HepG2 (cell line): ENCODE results near the gene DAB1.

Experiments used
- CTCF ChIP-seq: sonication (generic); formaldehyde crosslinking; IDR thresholded peaks from 2 replicates; pipeline ENCODE4 v1.5.0; 2020; ENCODE audit warnings: mild to moderate bottlenecking, missing genetic modification reagents, moderate library complexity
- EP300 ChIP-seq, 3 experiments: sonication (generic) in 1 of 3; formaldehyde crosslinking in 1 of 3; IDR thresholded peaks; 2 replicates each; pipeline versions ENCODE4 v1.5.1 to v1.6.1; 2011 to 2020; ENCODE audit warnings: low read depth in 2 of 3, low read length in 2 of 3, borderline replicate concordance in 1 of 3, improper control_type of control experiment in 1 of 3, mild to moderate bottlenecking in 1 of 3, missing genetic modification reagents in 1 of 3, moderate library complexity in 1 of 3
- EZH2 ChIP-seq: conservative IDR thresholded peaks from 2 replicates; pipeline ENCODE4 v1.6.1; 2012; ENCODE audit warnings: mild to moderate bottlenecking, low read depth, low read length, moderate library complexity
- GATA4 ChIP-seq: sonication (generic); IDR thresholded peaks from 2 replicates; pipeline ENCODE4 v1.6.1; 2016; ENCODE audit warnings: antibody characterized with exemption, low read depth, borderline replicate concordance
- JARID2 ChIP-seq: sonication (generic); formaldehyde crosslinking; IDR thresholded peaks from 2 replicates; pipeline ENCODE4 v1.8.1; 2023; ENCODE audit warnings: missing genetic modification reagents, inconsistent platforms; ENCODE audit not compliant: insufficient replicate concordance
- NFE2L2 ChIP-seq: fragments of 150-350 bp; IDR thresholded peaks from 2 replicates; pipeline ENCODE4 v1.6.1; 2014; ENCODE audit warnings: low read length
- POLR2A ChIP-seq, 2 experiments: IDR thresholded peaks; 2 replicates each; pipeline ENCODE4 v1.6.1; 2011; ENCODE audit warnings: low read depth in 2 of 2, low read length in 2 of 2, mild to moderate bottlenecking in 1 of 2, moderate library complexity in 1 of 2; ENCODE audit not compliant: insufficient read depth in 1 of 2
- POLR2AphosphoS2 ChIP-seq: IDR thresholded peaks from 2 replicates; pipeline ENCODE4 v1.6.1; 2011; ENCODE audit warnings: low read depth, low read length, improper control_type of control experiment
- SMARCC2 ChIP-seq: fragments of 450-650 bp; IDR thresholded peaks from 2 replicates; pipeline ENCODE4 v1.6.1; 2017; ENCODE audit warnings: antibody characterized with exemption, mild to moderate bottlenecking
- SRSF9 ChIP-seq: fragments of 200-400 bp; formaldehyde crosslinking; IDR thresholded peaks from 2 replicates; pipeline ENCODE4 v1.6.1; 2018; ENCODE audit warnings: borderline replicate concordance, mild to moderate bottlenecking, low read depth, low read length; ENCODE audit not compliant: insufficient read depth, poor library complexity, severe bottlenecking
- U2AF1 ChIP-seq: fragments of 200-400 bp; formaldehyde crosslinking; optimal IDR thresholded peaks from 2 replicates; pipeline ENCODE3; 2017; ENCODE audit warnings: mild to moderate bottlenecking, low read depth, low read length
- ZNF18 ChIP-seq: sonication (generic); formaldehyde crosslinking; IDR thresholded peaks from 2 replicates; pipeline ENCODE4 v1.8.0; 2022; ENCODE audit warnings: mild to moderate bottlenecking, missing genetic modification reagents; ENCODE audit not compliant: insufficient replicate concordance
- ZNF552 ChIP-seq: sonication (generic); formaldehyde crosslinking; IDR thresholded peaks from 2 replicates; pipeline ENCODE4 v1.9.0; 2022; ENCODE audit warnings: missing genetic modification reagents, mild to moderate bottlenecking, borderline replicate concordance
- ZSCAN29 ChIP-seq: sonication (generic); formaldehyde crosslinking; conservative IDR thresholded peaks from 2 replicates; pipeline ENCODE4 v1.4.0; 2020; ENCODE audit warnings: mild to moderate bottlenecking, missing genetic modification reagents

- TF ChIP-seq NFE2L2 (no peak), CTCF (CRISPR knock-in tag) (no peak), EP300 (IDR thresholded peaks at IDR 0.05; ENCODE audit: low read depth in 2 of 2, low read length in 2 of 2) (no peak), EP300 (CRISPR knock-in tag; IDR thresholded peaks at IDR 0.05; ENCODE audit: borderline replicate concordance) (no peak), POLR2A (IDR thresholded peaks at IDR 0.05; ENCODE audit: insufficient read depth in 1 of 2, low read depth in 2 of 2, low read length in 2 of 2) (no peak), EZH2 (no peak), ZSCAN29 (CRISPR knock-in tag) (no peak), SMARCC2 (no peak), POLR2AphosphoS2 (no peak), GATA4 (no peak), U2AF1 (no peak), ZNF552 (CRISPR knock-in tag) (no peak), JARID2 (CRISPR knock-in tag) (no peak), SRSF9 (no peak), ZNF18 (CRISPR knock-in tag) (no peak)
Measured at GRCh38 chr1:56995414-56996100, 428.3 kb downstream of the DAB1 start.
